CD4-positive, alpha-beta T cell (primary cell): ENCODE results near the gene FILIP1L. TPM values are rescaled to one million over a fixed set of nuclear protein-coding genes. Genes with fewer than 3 reads are reported as not detected.

Experiments
- ATAC-seq: fragments of 200-7000 bp; cut with Tn5 transposase; one replicate; pipeline ENCODE4 v1.10.0; 2022; ENCODE audit warnings: mild to moderate bottlenecking; ENCODE audit not compliant: poor library complexity
- CTCF ChIA-PET: fragments of 350-600 bp; sonication (Branson Sonifier 250); formaldehyde crosslinking; loops from one replicate; lab custom pipeline; 2021; ENCODE audit warnings: antibody characterized with exemption, inconsistent platforms; lab: Charles Lee
- POLR2A ChIA-PET: fragments of 350-600 bp; sonication (Branson Sonifier 250); formaldehyde crosslinking; loops from one replicate; lab custom pipeline; 2021; ENCODE audit warnings: antibody characterized with exemption, inconsistent platforms; lab: Charles Lee
- DNase-seq, 14 experiments: peaks; one replicate each; pipeline ENCODE4 v3.0.0-alpha.2; 2013 to 2020; ENCODE audit warnings: mixed read lengths in 2 of 14
- H3K27ac ChIP-seq, 2 donors: one replicate each; pipeline versions ENCODE4 v1.5.1 to v1.7.0; 2013; ENCODE audit warnings: low read length in 2 of 2, low read depth in 1 of 2, mild to moderate bottlenecking in 1 of 2
- H3K27me3 ChIP-seq, 2 experiments: 1 replicate in 1 of 2; 2 replicates in 1 of 2; pipeline versions ENCODE4 v1.6.1 to v1.7.0; 2013; ENCODE audit warnings: low read length in 2 of 2, control low read depth in 1 of 2, mild to moderate bottlenecking in 1 of 2, moderate library complexity in 1 of 2; ENCODE audit not compliant: insufficient read depth in 2 of 2, control insufficient read depth in 1 of 2
- H3K36me3 ChIP-seq: one replicate; pipeline ENCODE4 v1.6.1; 2013; ENCODE audit warnings: low read length, control low read depth; ENCODE audit not compliant: insufficient read depth
- H3K4me1 ChIP-seq: one replicate; pipeline ENCODE4 v1.6.1; 2013; ENCODE audit warnings: low read length, control low read depth; ENCODE audit not compliant: insufficient read depth
- H3K4me3 ChIP-seq: one replicate; pipeline ENCODE4 v1.5.1; 2013; ENCODE audit warnings: mild to moderate bottlenecking, low read length, moderate library complexity
- H3K9me3 ChIP-seq, 2 experiments: 1 replicate in 1 of 2; 2 replicates in 1 of 2; pipeline versions ENCODE4 v1.6.1 to v1.7.0; 2013; ENCODE audit warnings: low read length in 2 of 2, mild to moderate bottlenecking in 2 of 2, control low read depth in 1 of 2, moderate library complexity in 1 of 2; ENCODE audit not compliant: control insufficient read depth in 1 of 2, insufficient read depth in 1 of 2
- H3K27ac Mint-ChIP-seq: one replicate; pipeline ENCODE4 v1.8.0; 2020; ENCODE audit warnings: mixed read lengths
- H3K27me3 Mint-ChIP-seq: one replicate; pipeline ENCODE4 v1.8.0; 2021; ENCODE audit warnings: mixed read lengths
- H3K36me3 Mint-ChIP-seq: one replicate; pipeline ENCODE4 v1.8.0; 2021; ENCODE audit warnings: low read depth, mixed read lengths
- H3K4me1 Mint-ChIP-seq: one replicate; pipeline ENCODE4 v1.8.0; 2021; ENCODE audit warnings: low read depth, mixed read lengths
- H3K4me3 Mint-ChIP-seq: one replicate; pipeline ENCODE4 v1.8.0; 2020; ENCODE audit warnings: mild to moderate bottlenecking, mixed read lengths
- H3K9me3 Mint-ChIP-seq: one replicate; pipeline ENCODE4 v1.8.0; 2020; ENCODE audit warnings: mixed read lengths
- intact Hi-C, 2 experiments: fragments of 100-400 bp; cut with DNase I in 1 of 2; cut with micrococcal nuclease in 1 of 2; formaldehyde crosslinking; loops; one replicate each; pipeline versions ENCODE4 v1.15.1 to v1.9.0; 2023 to 2025; cut with DNase I, micrococcal nuclease
- total RNA-seq, 174 experiments: library from RNA in 2 of 174; stranded (reverse) in 2 of 174; gene quantifications; one replicate each; pipeline ENCODE4 v1.2.3 and lab custom pipeline; 2021 to 2026
- TF ChIP-seq, protein P1 (sequence below): fragments of 200-600 bp; IDR thresholded peaks from one replicate; pipeline ENCODE4 v1.8.0; 2022; ENCODE audit warnings: antibody characterized with exemption, mild to moderate bottlenecking

Gene FILIP1L
- total RNA-seq, 2 experiments from 2014 or later: 0.08 to 0.28 TPM

DNA sequence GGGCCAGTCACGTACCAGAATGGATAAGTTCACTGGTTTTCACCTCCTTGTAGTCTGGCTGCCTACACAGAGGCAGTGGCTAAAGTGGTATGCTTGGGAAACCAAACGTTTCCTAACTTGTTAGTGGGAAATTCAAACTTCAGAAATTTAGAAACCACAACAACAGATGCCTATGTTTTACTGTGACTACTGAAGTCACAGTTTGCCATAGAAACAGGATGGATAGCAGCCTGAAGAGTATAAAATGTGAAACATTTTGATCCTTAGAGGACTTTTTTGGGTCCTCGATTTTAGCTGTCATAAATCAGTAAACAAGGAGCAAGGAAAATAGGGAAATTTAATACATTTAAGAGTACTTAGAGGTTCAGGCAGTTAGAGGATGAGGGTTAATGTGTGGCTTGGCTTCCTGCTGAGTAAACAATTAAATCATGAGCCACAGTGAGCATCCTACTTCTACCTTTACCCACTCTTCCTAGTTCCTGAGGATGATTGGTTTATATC, 248.0 kb downstream of the FILIP1L start:
- H3K9me3 Mint-ChIP-seq: no peaks in the 10 kb centered on the region
- DNase-seq (peak in 3 of 14 experiments; percentile 9 to 30 (median 16)), ATAC-seq (no peak)
- intact Hi-C loops: no loop called here
- no peaks in the 10 kb centered on the region for H3K36me3 Mint-ChIP-seq
- H3K27me3 Mint-ChIP-seq: no peaks in the 10 kb centered on the region
- no peak overlapping the region for H3K27ac ChIP-seq
- H3K4me1 ChIP-seq: peaks cover 6% of the 10 kb centered on the region
- H3K4me3 ChIP-seq: no peak overlapping the region
- H3K4me3 Mint-ChIP-seq: no peak overlapping the region
- no peak overlapping the region for H3K27ac Mint-ChIP-seq
- TF ChIP-seq, protein P1, sequence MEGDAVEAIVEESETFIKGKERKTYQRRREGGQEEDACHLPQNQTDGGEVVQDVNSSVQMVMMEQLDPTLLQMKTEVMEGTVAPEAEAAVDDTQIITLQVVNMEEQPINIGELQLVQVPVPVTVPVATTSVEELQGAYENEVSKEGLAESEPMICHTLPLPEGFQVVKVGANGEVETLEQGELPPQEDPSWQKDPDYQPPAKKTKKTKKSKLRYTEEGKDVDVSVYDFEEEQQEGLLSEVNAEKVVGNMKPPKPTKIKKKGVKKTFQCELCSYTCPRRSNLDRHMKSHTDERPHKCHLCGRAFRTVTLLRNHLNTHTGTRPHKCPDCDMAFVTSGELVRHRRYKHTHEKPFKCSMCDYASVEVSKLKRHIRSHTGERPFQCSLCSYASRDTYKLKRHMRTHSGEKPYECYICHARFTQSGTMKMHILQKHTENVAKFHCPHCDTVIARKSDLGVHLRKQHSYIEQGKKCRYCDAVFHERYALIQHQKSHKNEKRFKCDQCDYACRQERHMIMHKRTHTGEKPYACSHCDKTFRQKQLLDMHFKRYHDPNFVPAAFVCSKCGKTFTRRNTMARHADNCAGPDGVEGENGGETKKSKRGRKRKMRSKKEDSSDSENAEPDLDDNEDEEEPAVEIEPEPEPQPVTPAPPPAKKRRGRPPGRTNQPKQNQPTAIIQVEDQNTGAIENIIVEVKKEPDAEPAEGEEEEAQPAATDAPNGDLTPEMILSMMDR: no peak
- POLR2A ChIA-PET: no interaction called here
- CTCF ChIA-PET: no interaction called here
- H3K27me3 ChIP-seq: no peaks in the 10 kb centered on the region
- H3K36me3 ChIP-seq: no peaks in the 10 kb centered on the region
- H3K4me1 Mint-ChIP-seq: peaks cover 41% of the 10 kb centered on the region
- H3K9me3 ChIP-seq: no peaks in the 10 kb centered on the region

DNA sequence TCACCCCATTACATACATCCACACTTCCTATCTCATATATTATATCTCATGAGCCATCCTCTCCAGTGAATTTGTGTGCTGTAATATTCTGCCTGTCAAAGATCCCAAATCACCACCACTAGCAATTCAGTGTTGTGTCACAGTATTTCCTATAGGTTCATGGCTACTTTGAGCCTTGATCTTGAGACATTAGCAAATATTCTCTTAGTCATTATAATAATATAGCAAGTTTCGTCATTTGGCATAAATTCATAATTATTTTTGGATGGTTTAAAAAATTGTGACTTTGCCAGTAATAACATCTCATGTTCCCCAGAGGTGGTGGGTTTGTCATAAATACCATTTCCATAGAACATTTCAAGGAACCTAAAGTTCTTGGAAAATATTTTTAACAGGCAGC, 249.0 kb downstream of the FILIP1L start:
- H3K9me3 ChIP-seq: no peaks in the 10 kb centered on the region
- intact Hi-C loops: no loop called here
- no peak for DNase-seq
- H3K4me1 ChIP-seq: peaks cover 6% of the 10 kb centered on the region
- no peaks in the 10 kb centered on the region for H3K27me3 Mint-ChIP-seq
- H3K4me1 Mint-ChIP-seq: peaks cover 41% of the 10 kb centered on the region
- no peak overlapping the region for H3K4me3 Mint-ChIP-seq
- CTCF ChIA-PET: no interaction called here
- no peaks in the 10 kb centered on the region for H3K27me3 ChIP-seq
- no peaks in the 10 kb centered on the region for H3K36me3 ChIP-seq
- H3K4me3 ChIP-seq: no peak overlapping the region
- H3K9me3 Mint-ChIP-seq: no peaks in the 10 kb centered on the region
- no peak overlapping the region for H3K27ac ChIP-seq
- H3K36me3 Mint-ChIP-seq: no peaks in the 10 kb centered on the region
- no peak for ATAC-seq
- TF ChIP-seq, protein P1: no peak
- H3K27ac Mint-ChIP-seq: no peak overlapping the region
- POLR2A ChIA-PET: no interaction called here

DNA sequence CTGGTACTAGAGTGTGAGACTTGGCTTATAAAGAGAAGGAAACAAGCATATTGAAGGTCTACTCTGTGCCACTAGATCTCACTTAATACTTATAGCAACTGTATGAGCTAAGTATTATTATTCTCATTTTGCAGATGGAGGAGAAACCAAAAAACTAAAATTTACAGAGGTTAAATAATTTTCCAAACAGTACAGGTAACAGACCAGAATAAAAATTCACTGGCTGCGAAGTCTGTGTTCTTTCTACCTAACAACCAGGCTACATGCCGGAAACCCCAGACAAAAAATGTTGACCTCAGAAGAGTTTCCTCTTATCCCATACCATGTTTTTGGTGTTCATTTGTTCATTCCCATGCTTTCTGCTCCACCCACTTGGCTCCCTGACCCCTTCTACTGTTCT, 250.0 kb downstream of the FILIP1L start:
- no peaks in the 10 kb centered on the region for H3K36me3 ChIP-seq
- peaks cover 41% of the 10 kb centered on the region for H3K4me1 Mint-ChIP-seq
- H3K4me1 ChIP-seq: peaks cover 6% of the 10 kb centered on the region
- H3K4me3 ChIP-seq: no peak overlapping the region
- no peak overlapping the region for H3K27ac ChIP-seq
- ChIA-PET CTCF (no interaction called here), POLR2A (no interaction called here)
- no peaks in the 10 kb centered on the region for H3K27me3 Mint-ChIP-seq
- H3K9me3 Mint-ChIP-seq: no peaks in the 10 kb centered on the region
- H3K27me3 ChIP-seq: no peaks in the 10 kb centered on the region
- H3K4me3 Mint-ChIP-seq: no peak overlapping the region
- H3K27ac Mint-ChIP-seq: no peak overlapping the region
- intact Hi-C loops: no loop called here
- ATAC-seq (no peak), DNase-seq (no peak)
- no peaks in the 10 kb centered on the region for H3K36me3 Mint-ChIP-seq
- TF ChIP-seq, protein P1: no peak
- H3K9me3 ChIP-seq: no peaks in the 10 kb centered on the region
